Measurements from ENCODE around the gene NLRX1.

The NLRX1 gene, protein sequence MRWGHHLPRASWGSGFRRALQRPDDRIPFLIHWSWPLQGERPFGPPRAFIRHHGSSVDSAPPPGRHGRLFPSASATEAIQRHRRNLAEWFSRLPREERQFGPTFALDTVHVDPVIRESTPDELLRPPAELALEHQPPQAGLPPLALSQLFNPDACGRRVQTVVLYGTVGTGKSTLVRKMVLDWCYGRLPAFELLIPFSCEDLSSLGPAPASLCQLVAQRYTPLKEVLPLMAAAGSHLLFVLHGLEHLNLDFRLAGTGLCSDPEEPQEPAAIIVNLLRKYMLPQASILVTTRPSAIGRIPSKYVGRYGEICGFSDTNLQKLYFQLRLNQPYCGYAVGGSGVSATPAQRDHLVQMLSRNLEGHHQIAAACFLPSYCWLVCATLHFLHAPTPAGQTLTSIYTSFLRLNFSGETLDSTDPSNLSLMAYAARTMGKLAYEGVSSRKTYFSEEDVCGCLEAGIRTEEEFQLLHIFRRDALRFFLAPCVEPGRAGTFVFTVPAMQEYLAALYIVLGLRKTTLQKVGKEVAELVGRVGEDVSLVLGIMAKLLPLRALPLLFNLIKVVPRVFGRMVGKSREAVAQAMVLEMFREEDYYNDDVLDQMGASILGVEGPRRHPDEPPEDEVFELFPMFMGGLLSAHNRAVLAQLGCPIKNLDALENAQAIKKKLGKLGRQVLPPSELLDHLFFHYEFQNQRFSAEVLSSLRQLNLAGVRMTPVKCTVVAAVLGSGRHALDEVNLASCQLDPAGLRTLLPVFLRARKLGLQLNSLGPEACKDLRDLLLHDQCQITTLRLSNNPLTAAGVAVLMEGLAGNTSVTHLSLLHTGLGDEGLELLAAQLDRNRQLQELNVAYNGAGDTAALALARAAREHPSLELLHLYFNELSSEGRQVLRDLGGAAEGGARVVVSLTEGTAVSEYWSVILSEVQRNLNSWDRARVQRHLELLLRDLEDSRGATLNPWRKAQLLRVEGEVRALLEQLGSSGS

DNA sequence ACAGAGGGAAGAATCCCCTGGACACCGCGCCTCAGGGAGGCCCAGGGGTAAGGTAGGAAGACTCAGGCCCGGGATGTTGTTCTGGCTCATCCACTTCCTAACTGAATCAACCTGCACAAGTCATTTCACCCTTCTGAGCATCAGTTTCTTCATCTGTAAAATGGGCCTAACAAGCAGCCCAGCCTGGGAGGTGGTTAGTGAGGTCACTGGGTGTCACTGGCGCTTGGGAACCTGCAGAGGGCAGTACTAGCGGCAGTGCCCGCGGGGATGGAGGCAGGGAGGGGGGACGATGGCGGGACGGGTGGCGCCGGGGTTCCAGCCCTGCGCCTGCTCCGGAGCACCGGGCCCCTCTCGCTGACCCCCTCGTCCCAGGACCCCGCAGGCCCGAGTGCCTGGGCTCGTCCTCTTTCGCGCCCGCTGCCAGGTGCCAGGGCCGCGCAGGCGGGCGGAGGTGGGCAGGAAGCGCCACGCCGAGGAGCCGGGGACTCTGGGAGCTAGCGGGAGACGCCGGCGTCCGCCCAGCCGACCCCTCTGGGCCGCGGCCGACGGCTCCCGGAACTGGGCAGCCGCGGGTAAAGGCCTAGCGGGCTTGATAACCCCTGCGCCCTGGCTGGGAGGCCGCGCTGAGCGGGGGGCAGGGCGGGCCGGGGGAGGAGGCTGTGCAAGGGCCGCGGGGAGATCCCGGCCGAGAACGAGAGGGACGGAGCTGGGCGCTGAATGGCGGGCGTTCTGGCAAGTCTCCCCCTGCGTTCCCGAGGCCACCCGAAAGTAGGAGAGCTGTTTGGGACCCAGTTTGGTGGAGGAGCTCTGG, at the start of gene NLRX1:
TSS of gene NLRX1 (plus strand) at position 255 of the 811 bp plus-strand sequence. CDS start 2,679 bp downstream, outside the sequence.
- H3K4me1 ChIP-seq (ENCODE audit: control insufficient read depth, insufficient read depth, low read length) = peaks cover 11% of the 10 kb centered on the region
- H3K9me3 ChIP-seq (ENCODE audit: control insufficient read depth in 2 of 2, low read length in 2 of 2) = no peaks in the 10 kb centered on the region
- peak within 1 kb of the TSS; percentile 90 for H3K27ac ChIP-seq (ENCODE audit: low read length)

DNA sequence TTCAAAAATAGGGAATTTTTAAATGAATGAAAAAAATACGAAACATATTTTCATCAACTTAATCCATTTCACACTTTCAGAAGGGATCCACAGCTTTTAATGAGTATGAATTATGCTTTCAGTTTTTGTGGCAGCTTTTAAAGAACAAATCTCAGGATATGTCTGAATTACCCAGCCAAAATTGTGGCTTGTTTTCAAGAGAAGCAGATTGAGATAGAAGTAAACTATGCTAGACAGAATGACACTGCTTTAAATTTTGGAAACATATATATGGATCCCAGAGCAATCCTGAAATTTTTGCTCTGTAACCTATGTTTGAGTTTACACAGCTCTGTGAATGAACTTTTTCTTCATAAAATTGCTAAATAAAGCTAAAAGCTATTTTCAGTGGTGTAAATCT, 49.6 kb upstream of the NLRX1 start:
- Histone ChIP-seq H3K4me1 (ENCODE audit: control insufficient read depth, insufficient read depth, low read length) (peaks cover 14% of the 10 kb centered on the region), H3K27ac (ENCODE audit: low read length) (no peak overlapping the region), H3K36me3 (ENCODE audit: control insufficient read depth in 2 of 2, insufficient read depth in 2 of 2, low read length in 2 of 2) (peaks cover 5 to 8% of the 10 kb centered on the region in 2 donors), H3K27me3 (ENCODE audit: control insufficient read depth in 1 of 2, insufficient read depth in 2 of 2, low read length in 2 of 2) (no peaks in the 10 kb centered on the region), H3K4me3 (ENCODE audit: low read length in 2 of 2) (no peak overlapping the region), H3K9me3 (ENCODE audit: control insufficient read depth in 2 of 2, low read length in 2 of 2) (no peaks in the 10 kb centered on the region), H3K9ac (ENCODE audit: low read length in 2 of 2) (no peak overlapping the region)

More for the DNA sequence above, at the start of gene NLRX1:
- H3K27me3 ChIP-seq (ENCODE audit: control insufficient read depth in 1 of 2, insufficient read depth in 2 of 2, low read length in 2 of 2) = no peaks in the 10 kb centered on the region
- peak within 1 kb of the TSS; percentile 82 to 83 for H3K4me3 ChIP-seq (ENCODE audit: low read length in 2 of 2)
- H3K9ac ChIP-seq (ENCODE audit: low read length in 2 of 2) = peak within 1 kb of the TSS; percentile 86 to 92
- H3K36me3 ChIP-seq (ENCODE audit: control insufficient read depth in 2 of 2, insufficient read depth in 2 of 2, low read length in 2 of 2) = peaks cover 0 to 5% of the 10 kb centered on the region in 2 donors

DNA sequence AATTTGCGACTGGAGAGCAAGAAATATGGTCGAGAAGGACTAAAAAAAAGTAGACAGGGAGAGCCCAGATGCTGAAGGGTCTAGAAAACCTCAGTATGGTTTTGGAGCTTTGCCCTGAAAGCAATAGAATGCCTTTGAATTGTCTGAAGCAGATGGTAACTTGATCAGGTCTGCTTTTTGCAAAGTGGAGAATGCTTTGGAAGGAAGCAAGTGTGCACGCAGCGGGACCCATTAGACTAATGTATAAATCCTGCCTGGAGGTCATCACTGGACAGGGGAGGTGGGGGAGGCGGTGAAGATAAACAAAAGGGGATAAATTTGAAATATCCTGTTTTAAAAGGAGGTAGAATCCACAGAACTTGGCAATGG, 47.9 kb upstream of the NLRX1 start:
- Histone ChIP-seq H3K4me3 (ENCODE audit: low read length in 2 of 2) (peak overlapping the region; percentile 61 to 100), H3K4me1 (ENCODE audit: control insufficient read depth, insufficient read depth, low read length) (peaks cover 14% of the 10 kb centered on the region), H3K27me3 (ENCODE audit: control insufficient read depth in 1 of 2, insufficient read depth in 2 of 2, low read length in 2 of 2) (no peaks in the 10 kb centered on the region), H3K27ac (ENCODE audit: low read length) (peak overlapping the region; percentile 76), H3K36me3 (ENCODE audit: control insufficient read depth in 2 of 2, insufficient read depth in 2 of 2, low read length in 2 of 2) (peaks cover 8 to 9% of the 10 kb centered on the region in 2 donors), H3K9ac (ENCODE audit: low read length in 2 of 2) (peak overlapping the region; percentile 72 to 83), H3K9me3 (ENCODE audit: control insufficient read depth in 2 of 2, low read length in 2 of 2) (no peaks in the 10 kb centered on the region)

DNA sequence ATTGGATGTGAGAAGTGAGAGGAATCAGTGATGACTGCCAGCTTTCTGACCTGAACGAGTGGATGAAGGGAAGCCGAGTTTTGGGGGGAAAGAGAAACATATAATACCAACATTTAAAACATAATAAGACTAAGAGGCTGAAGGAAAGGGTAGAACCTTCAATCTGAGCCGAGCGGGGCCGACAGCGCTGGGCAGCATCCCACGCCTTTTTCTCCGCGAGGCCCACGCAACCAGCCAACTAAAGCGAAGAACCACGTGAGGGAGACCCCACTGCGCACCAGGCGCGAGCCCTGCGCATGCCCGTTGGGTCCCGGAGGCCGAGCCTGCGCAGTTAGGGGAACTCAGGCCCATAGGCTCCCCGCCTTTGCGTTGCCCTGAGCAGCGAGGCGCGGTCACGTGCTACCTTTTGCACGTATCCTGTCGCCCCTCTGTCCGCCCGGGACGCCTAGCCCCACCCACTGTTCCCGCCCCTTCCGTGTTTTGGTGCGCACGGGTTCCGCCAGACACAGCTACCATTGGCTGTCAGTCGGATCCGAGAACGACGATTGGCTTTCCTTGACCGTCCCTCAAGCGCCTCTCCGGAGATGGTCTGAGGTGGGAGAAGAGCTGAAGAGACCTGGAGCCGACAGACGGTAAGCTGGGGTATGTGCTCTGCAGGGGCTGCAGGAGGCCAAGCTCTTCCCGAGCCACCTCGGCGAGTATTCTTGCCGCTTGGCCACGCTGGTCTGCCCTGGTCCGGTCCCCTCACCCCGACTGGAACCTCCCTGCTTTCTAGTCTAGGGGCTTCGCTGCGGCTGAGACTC, 47.3 kb upstream of the NLRX1 start, which contains the start of gene HINFP:
TSS of gene HINFP (plus strand) at position 573 of the 803 bp plus-strand sequence. CDS start 5,365 bp downstream, outside the sequence.
- Histone ChIP-seq H3K9me3 (ENCODE audit: control insufficient read depth in 2 of 2, low read length in 2 of 2) (no peaks in the 10 kb centered on the region), H3K4me1 (ENCODE audit: control insufficient read depth, insufficient read depth, low read length) (peaks cover 14% of the 10 kb centered on the region), H3K36me3 (ENCODE audit: control insufficient read depth in 2 of 2, insufficient read depth in 2 of 2, low read length in 2 of 2) (peaks cover 6 to 8% of the 10 kb centered on the region in 2 donors), H3K27ac (ENCODE audit: low read length) (peak within 1 kb of the TSS; percentile 76), H3K27me3 (ENCODE audit: control insufficient read depth in 1 of 2, insufficient read depth in 2 of 2, low read length in 2 of 2) (no peaks in the 10 kb centered on the region), H3K9ac (ENCODE audit: low read length in 2 of 2) (peak within 1 kb of the TSS; percentile 85 to 95), H3K4me3 (ENCODE audit: low read length in 2 of 2) (peak within 1 kb of the TSS; percentile 100)

DNA sequence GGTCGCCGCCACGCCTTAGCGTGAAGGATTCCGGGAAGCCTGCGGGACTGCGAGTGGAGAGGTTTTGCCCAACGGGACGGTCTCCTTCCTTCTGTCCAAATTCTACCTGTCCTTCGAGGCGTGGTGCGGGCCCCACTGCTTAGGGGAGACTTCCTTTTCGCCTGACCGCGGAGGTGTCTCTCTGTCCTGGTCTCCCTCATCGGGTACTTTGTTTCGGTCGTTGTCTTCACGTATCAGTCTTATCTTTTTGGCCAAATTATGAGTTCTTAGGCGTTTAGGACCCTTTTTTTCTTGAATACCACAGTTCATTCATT, 46.8 kb upstream of the NLRX1 start:
- H3K36me3 ChIP-seq (ENCODE audit: control insufficient read depth in 2 of 2, insufficient read depth in 2 of 2, low read length in 2 of 2) = peaks cover 6 to 9% of the 10 kb centered on the region in 2 donors
- peak overlapping the region; percentile 100 for H3K4me3 ChIP-seq (ENCODE audit: low read length in 2 of 2)
- no peaks in the 10 kb centered on the region for H3K9me3 ChIP-seq (ENCODE audit: control insufficient read depth in 2 of 2, low read length in 2 of 2)
- H3K4me1 ChIP-seq (ENCODE audit: control insufficient read depth, insufficient read depth, low read length) = peaks cover 16% of the 10 kb centered on the region
- H3K27ac ChIP-seq (ENCODE audit: low read length) = peak overlapping the region; percentile 76
- H3K27me3 ChIP-seq (ENCODE audit: control insufficient read depth in 1 of 2, insufficient read depth in 2 of 2, low read length in 2 of 2) = no peaks in the 10 kb centered on the region
- H3K9ac ChIP-seq (ENCODE audit: low read length in 2 of 2) = peak overlapping the region; percentile 85 to 95

DNA sequence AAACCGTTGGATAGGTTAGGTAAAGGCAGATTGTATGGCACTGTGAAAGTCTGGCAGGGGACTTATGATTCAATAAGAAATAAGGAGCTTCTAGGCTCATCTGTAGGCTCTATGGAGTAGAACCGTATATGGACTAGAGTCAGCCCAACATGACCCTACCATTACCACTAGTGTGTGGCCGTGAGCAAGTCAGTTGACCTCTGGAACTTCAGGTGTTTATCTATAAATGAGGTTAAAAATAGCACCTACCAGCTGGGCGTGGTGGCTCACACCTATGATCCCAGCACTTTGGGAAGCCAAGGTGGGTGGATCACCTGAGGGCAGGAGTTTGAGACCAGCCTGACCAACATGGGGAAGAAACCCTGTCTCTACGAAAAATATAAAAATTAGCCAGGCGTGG, 42.7 kb upstream of the NLRX1 start:
- peaks cover 17 to 23% of the 10 kb centered on the region in 2 donors for H3K36me3 ChIP-seq (ENCODE audit: control insufficient read depth in 2 of 2, insufficient read depth in 2 of 2, low read length in 2 of 2)

DNA sequence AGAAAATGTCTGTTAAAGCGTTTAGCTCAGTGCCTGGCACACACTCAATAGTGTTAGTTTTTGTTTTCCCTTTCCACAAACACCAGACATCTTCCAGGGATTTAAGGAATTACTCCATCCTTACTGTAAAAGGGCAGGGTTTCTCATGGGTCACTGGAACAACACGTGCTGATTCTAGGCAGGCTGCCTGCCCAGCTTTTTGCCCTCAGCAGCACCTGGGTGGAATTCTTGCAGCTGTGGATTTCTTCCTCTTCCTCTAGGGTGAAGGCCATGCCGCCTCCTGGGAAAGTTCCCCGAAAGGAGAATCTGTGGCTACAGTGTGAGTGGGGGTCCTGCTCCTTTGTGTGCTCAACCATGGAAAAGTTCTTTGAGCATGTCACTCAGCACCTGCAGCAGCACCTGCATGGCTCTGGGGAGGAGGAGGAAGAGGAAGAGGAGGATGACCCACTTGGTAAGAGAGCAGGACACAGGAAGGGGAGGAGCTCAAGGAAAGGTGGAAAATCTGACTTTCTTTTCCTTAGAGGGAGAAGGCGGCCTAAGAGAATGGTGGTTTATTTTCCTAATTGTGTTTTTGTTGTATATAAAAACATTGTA, 41.8 kb upstream of the NLRX1 start:
- peak overlapping the region in 1 of 2 donors; percentile 22 for H3K9ac ChIP-seq (ENCODE audit: low read length in 2 of 2)
- H3K27ac ChIP-seq (ENCODE audit: low read length) = no peak overlapping the region
- H3K4me1 ChIP-seq (ENCODE audit: control insufficient read depth, insufficient read depth, low read length) = peaks cover 14% of the 10 kb centered on the region
- peaks cover 26 to 28% of the 10 kb centered on the region in 2 donors for H3K36me3 ChIP-seq (ENCODE audit: control insufficient read depth in 2 of 2, insufficient read depth in 2 of 2, low read length in 2 of 2)
- no peaks in the 10 kb centered on the region for H3K27me3 ChIP-seq (ENCODE audit: control insufficient read depth in 1 of 2, insufficient read depth in 2 of 2, low read length in 2 of 2)
- no peak overlapping the region for H3K4me3 ChIP-seq (ENCODE audit: low read length in 2 of 2)
- no peaks in the 10 kb centered on the region for H3K9me3 ChIP-seq (ENCODE audit: control insufficient read depth in 2 of 2, low read length in 2 of 2)

More for the DNA sequence above, 42.7 kb upstream of the NLRX1 start:
- H3K27me3 ChIP-seq (ENCODE audit: control insufficient read depth in 1 of 2, insufficient read depth in 2 of 2, low read length in 2 of 2) = no peaks in the 10 kb centered on the region
- no peaks in the 10 kb centered on the region for H3K9me3 ChIP-seq (ENCODE audit: control insufficient read depth in 2 of 2, low read length in 2 of 2)
- H3K4me1 ChIP-seq (ENCODE audit: control insufficient read depth, insufficient read depth, low read length) = peaks cover 15% of the 10 kb centered on the region
- no peak overlapping the region for H3K9ac ChIP-seq (ENCODE audit: low read length in 2 of 2)
- H3K27ac ChIP-seq (ENCODE audit: low read length) = no peak overlapping the region
- H3K4me3 ChIP-seq (ENCODE audit: low read length in 2 of 2) = no peak overlapping the region

DNA sequence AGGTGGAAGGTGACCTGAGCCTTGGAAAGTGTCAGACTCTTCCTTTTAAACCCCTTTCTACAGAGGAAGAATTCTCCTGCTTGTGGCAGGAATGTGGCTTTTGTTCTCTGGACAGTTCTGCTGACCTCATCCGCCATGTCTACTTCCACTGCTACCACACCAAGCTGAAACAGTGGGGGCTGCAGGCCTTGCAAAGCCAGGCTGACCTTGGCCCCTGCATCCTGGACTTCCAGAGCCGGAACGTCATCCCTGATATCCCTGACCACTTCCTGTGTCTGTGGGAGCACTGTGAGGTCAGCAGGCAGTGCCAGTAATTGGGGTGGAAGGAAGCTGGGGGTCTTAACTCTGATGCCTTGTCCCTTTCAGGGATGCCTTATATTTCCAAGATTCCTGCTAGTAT, 37.9 kb upstream of the NLRX1 start:
- Histone ChIP-seq H3K36me3 (ENCODE audit: control insufficient read depth in 2 of 2, insufficient read depth in 2 of 2, low read length in 2 of 2) (peaks cover 39 to 44% of the 10 kb centered on the region in 2 donors), H3K9me3 (ENCODE audit: control insufficient read depth in 2 of 2, low read length in 2 of 2) (no peaks in the 10 kb centered on the region), H3K27ac (ENCODE audit: low read length) (no peak overlapping the region), H3K4me3 (ENCODE audit: low read length in 2 of 2) (no peak overlapping the region), H3K4me1 (ENCODE audit: control insufficient read depth, insufficient read depth, low read length) (peaks cover 4% of the 10 kb centered on the region), H3K9ac (ENCODE audit: low read length in 2 of 2) (no peak overlapping the region), H3K27me3 (ENCODE audit: control insufficient read depth in 1 of 2, insufficient read depth in 2 of 2, low read length in 2 of 2) (no peaks in the 10 kb centered on the region)

DNA sequence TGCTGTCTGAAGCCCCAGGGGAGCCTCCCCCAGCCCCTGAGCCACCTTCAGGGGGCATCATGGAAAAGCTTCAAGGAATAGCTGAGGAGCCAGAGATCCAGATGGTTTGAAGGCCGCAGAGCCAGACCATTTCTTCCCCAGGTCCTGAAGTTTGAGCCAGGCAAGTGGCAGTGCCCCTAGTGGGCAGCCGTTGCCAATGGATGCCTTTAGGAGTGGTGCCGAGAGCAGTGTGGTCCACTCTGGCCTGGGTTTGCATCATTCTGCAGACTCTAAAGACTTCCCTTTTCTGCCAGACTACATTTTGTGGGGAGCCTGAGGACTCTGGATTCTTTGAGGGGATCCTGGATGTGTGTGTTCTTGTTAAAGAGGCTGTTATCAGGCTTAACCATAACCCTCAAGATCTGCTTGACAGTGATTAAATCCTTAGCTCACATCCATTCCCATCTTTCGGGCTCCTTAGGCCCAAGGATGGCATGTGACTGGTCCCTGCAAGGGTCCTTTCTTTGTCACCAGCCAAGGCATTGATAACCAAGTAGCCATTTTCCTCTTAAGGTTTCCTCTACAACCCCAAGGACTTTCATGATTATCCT, 34.0 kb upstream of the NLRX1 start:
- H3K4me1 ChIP-seq (ENCODE audit: control insufficient read depth, insufficient read depth, low read length) = no peaks in the 10 kb centered on the region
- H3K36me3 ChIP-seq (ENCODE audit: control insufficient read depth in 2 of 2, insufficient read depth in 2 of 2, low read length in 2 of 2) = peaks cover 36 to 42% of the 10 kb centered on the region in 2 donors
- H3K27ac ChIP-seq (ENCODE audit: low read length) = no peak overlapping the region
- no peaks in the 10 kb centered on the region for H3K9me3 ChIP-seq (ENCODE audit: control insufficient read depth in 2 of 2, low read length in 2 of 2)
- no peak overlapping the region for H3K4me3 ChIP-seq (ENCODE audit: low read length in 2 of 2)
- H3K27me3 ChIP-seq (ENCODE audit: control insufficient read depth in 1 of 2, insufficient read depth in 2 of 2, low read length in 2 of 2) = peaks cover 0 to 3% of the 10 kb centered on the region in 2 donors
- H3K9ac ChIP-seq (ENCODE audit: low read length in 2 of 2) = no peak overlapping the region

All from stomach smooth muscle (tissue), 2 donors.